PFSK-1 (cell line): ENCODE measurements around the gene PIM3.

Experiments
- FOXP2 ChIP-seq: optimal IDR thresholded peaks from 2 replicates; pipeline ENCODE3; 2011; ENCODE audit warnings: borderline replicate concordance, control low read depth, inconsistent platforms; ENCODE audit not compliant: insufficient read depth; ENCODE audit errors: extremely low read length, extremely low read depth
- POLR2AphosphoS5 ChIP-seq: IDR thresholded peaks from 2 replicates; pipeline ENCODE4 v1.6.1; 2012; ENCODE audit warnings: low read depth, mild to moderate bottlenecking, control low read depth, low read length, moderate library complexity
- REST ChIP-seq, 2 experiments: IDR thresholded peaks; 2 replicates each; pipeline versions ENCODE4 v1.6.1 to v1.8.0; 2011 to 2012; ENCODE audit warnings: low read depth in 2 of 2, low read length in 2 of 2, control low read depth in 1 of 2, inconsistent platforms in 1 of 2, mild to moderate bottlenecking in 1 of 2, moderate library complexity in 1 of 2; ENCODE audit not compliant: insufficient read depth in 1 of 2
- SIN3A ChIP-seq: IDR thresholded peaks from 2 replicates; pipeline ENCODE4 v1.6.1; 2012; ENCODE audit warnings: mild to moderate bottlenecking, low read length, moderate library complexity, borderline replicate concordance; ENCODE audit not compliant: insufficient read depth
- TAF1 ChIP-seq: IDR thresholded peaks from 2 replicates; pipeline ENCODE4 v1.6.1; 2012; ENCODE audit warnings: low read length, control low read depth, borderline replicate concordance; ENCODE audit not compliant: insufficient read depth

The PIM3 gene

GRCh38 chr22:49933236-49934159, 27.1 kb upstream of the PIM3 start:
- no peak for TF ChIP-seq TAF1
- TF ChIP-seq FOXP2: no peak
- TF ChIP-seq POLR2AphosphoS5: no peak
- TF ChIP-seq REST (IDR thresholded peaks at IDR 0.05; ENCODE audit: insufficient read depth in 1 of 2, low read depth in 2 of 2, low read length in 2 of 2): no peak
- TF ChIP-seq SIN3A: no peak

DNA sequence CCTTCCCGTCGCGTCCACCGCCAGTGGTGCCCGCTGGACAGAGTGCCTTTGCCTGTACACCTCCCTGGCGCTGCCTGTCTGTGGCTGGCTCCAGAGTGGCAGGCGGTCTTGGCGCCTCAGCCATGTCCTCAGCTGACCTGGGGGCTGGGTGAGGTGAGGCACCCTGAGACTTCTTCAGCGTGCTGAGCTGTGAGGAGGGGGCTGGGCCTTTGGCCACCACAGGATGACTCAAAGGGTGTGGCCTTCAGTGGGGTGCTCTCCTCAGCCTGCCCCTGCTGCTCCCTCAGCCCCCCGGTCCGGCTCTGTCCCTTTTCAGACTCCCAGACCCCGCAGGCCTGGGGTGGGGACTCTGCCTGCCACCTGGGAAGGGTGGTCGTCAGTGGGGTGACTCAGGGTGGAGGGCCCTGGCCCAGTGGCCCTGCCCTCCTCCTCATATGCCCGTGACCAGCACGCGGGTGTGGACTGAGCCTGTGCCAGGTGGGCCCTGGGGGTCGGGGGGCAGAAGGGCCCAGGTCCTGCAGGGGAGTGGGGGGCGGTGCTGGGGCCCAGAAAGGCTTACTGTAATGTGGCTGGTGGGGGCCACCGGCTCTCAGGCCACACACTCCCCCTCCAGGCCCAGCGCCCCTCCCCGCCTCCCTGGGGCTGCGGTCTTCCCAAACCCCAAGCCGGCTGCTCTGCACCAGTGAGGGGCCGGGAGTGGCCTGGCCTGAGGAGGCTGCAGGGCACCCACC, 26.2 kb upstream of the PIM3 start:
- TF ChIP-seq TAF1: no peak
- no peak for TF ChIP-seq SIN3A
- no peak for TF ChIP-seq REST (IDR thresholded peaks at IDR 0.05; ENCODE audit: insufficient read depth in 1 of 2, low read depth in 2 of 2, low read length in 2 of 2)
- TF ChIP-seq FOXP2: no peak
- TF ChIP-seq POLR2AphosphoS5: no peak

- no peak for TF ChIP-seq POLR2AphosphoS5
Measured at GRCh38 chr22:49934891-49935557, 25.5 kb upstream of the PIM3 start.

- TF ChIP-seq TAF1 (no peak), REST (IDR thresholded peaks at IDR 0.05; ENCODE audit: insufficient read depth in 1 of 2, low read depth in 2 of 2, low read length in 2 of 2) (no peak), FOXP2 (no peak), SIN3A (no peak), POLR2AphosphoS5 (no peak)
Measured at GRCh38 chr22:49935561-49935960, 25.0 kb upstream of the PIM3 start.

DNA sequence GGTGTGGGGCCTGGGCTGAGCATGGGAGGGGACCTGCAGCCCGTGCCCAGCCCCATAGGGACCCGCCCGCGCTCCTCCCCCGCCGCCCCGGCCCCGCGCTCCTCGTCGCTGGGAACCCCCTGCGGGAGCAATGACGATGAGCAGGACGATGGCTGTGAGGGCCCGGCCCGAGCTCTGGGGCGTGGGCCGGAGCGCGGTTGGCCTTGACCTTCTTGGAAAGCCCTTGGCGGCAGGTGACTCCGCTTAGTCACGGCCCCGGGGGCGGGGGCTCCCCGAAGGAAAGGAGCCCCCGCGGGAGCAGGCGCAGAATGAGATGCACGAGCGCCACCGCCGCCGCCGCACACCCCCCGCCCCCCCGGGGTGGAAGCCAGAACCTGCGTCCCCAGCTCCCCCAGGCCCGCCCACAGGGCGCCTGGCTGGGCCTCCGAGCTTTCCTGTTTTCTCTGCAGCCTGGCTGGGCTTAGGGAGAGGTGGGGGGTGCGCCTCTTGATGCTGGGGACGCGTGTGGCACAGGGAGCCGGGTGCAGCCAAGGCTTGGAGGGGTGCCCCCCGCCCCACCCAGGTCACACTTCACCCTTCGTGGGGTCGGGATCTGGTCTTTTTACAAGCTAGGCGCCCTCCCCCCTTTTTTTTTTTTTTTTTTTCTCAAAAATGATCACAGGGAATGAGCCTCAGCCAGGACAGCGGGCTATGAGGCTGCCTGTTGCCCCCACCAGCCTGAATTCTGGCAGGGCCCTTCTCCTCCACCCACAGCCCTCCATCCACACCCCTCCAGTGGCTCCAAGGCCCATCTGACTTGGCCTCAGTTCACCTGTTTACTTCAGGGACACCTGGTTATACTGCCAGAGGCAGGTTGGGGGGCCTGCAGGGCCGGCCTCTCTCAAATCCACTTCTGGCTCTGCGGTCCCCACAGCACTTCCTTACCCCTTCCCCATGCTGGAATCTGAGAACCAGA, 24.3 kb upstream of the PIM3 start:
- TF ChIP-seq REST (IDR thresholded peaks at IDR 0.05; ENCODE audit: insufficient read depth in 1 of 2, low read depth in 2 of 2, low read length in 2 of 2): no peak
- no peak for TF ChIP-seq FOXP2
- no peak for TF ChIP-seq SIN3A
- TF ChIP-seq TAF1: no peak
- no peak for TF ChIP-seq POLR2AphosphoS5
